Esophagus squamous epithelium (tissue), 4 donors: ENCODE measurements around the gene GLDN.

Source experiments
- POLR2A ChIP-seq, 4 donors: fragments of 450-650 bp; IDR thresholded peaks; one replicate each; pipeline ENCODE4 v1.6.1; 2017; ENCODE audit warnings: antibody characterized with exemption in 4 of 4, mild to moderate bottlenecking in 4 of 4, moderate library complexity in 3 of 4
- TF ChIP-seq, protein P1 (sequence below), 6 experiments: fragments of 450-650 bp in 4 of 6; fragments of 200-600 bp in 2 of 6; sonication (generic) in 2 of 6; IDR thresholded peaks; one replicate each; pipeline ENCODE4 v1.5.1; 2016 to 2019; ENCODE audit warnings: antibody characterized with exemption in 6 of 6, mild to moderate bottlenecking in 4 of 6, moderate library complexity in 4 of 6

DNA sequence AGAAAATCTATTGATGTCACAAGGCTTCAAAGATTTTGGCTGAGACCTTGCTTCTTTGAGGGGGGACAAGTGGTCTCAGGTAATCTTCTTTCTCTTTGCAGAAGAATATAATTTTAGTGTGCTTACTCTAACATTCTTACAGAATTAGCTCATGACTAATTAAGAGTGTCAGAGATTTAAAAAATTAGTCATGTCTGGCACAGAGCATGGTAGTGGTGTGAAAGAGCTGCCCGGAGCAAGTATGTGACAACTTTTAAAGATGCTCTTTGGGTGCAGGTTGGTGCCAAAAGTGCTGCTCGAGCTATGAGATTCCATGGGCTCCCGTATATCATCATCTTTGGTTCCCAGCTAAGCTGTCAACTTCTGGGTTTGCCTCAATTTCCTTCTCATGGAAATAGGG is 34.1 kb upstream of the GLDN start:
- TF ChIP-seq, protein P1, sequence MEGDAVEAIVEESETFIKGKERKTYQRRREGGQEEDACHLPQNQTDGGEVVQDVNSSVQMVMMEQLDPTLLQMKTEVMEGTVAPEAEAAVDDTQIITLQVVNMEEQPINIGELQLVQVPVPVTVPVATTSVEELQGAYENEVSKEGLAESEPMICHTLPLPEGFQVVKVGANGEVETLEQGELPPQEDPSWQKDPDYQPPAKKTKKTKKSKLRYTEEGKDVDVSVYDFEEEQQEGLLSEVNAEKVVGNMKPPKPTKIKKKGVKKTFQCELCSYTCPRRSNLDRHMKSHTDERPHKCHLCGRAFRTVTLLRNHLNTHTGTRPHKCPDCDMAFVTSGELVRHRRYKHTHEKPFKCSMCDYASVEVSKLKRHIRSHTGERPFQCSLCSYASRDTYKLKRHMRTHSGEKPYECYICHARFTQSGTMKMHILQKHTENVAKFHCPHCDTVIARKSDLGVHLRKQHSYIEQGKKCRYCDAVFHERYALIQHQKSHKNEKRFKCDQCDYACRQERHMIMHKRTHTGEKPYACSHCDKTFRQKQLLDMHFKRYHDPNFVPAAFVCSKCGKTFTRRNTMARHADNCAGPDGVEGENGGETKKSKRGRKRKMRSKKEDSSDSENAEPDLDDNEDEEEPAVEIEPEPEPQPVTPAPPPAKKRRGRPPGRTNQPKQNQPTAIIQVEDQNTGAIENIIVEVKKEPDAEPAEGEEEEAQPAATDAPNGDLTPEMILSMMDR (IDR thresholded peaks at IDR 0.05), result no peak
- TF ChIP-seq POLR2A (IDR thresholded peaks at IDR 0.05), result no peak
